ENCODE measurements around the gene ALDH8A1. TPM values are rescaled to one million over a fixed set of nuclear protein-coding genes. Genes with fewer than 3 reads are reported as not detected.

The ALDH8A1 gene
- total and polyA plus RNA-seq, 2 of the 8 experiments (the other 6 are each of a cell fraction or from before 2014, with no cell fraction given): 0.08 to 0.28 TPM

- TF ChIP-seq SP1 (IDR thresholded peaks at IDR 0.05; ENCODE audit: low read depth, low read length): no peak
- no peak for TF ChIP-seq TCF12 (IDR thresholded peaks at IDR 0.05; ENCODE audit: low read depth, low read length)
- TF ChIP-seq HDAC6 (IDR thresholded peaks at IDR 0.05; ENCODE audit: low read depth, low read length): no peak
- no peak for TF ChIP-seq KDM4A (IDR thresholded peaks at IDR 0.05; ENCODE audit: low read depth, low read length, severe bottlenecking)
These were observed 47.0 kb downstream of the ALDH8A1 start (continued) for GRCh38 chr6:134902936-134903335.
